Activated B cell treated with CpG ODN at 0.5 μM for 24 hours (primary cell): ENCODE data around the gene MEP1A. TPM values are rescaled to one million over a fixed set of nuclear protein-coding genes. Genes with fewer than 3 reads are reported as not detected.
"Not testable (repeated sequence)": the region's sequence is repeated elsewhere in the genome, so short reads cannot be mapped to it uniquely, and the experiment has no call there.

ENCODE experiments used
- ATAC-seq: fragments of 200-7000 bp; cut with Tn5 transposase; one replicate; pipeline ENCODE4 v1.10.0; 2021; ENCODE audit warnings: low read depth, mild to moderate bottlenecking, moderate library complexity
- CTCF ChIA-PET: fragments of 350-600 bp; sonication (Branson Sonifier 250); formaldehyde crosslinking; loops from one replicate; lab custom pipeline; 2021; ENCODE audit warnings: antibody characterized with exemption; lab: Charles Lee
- POLR2A ChIA-PET: fragments of 350-600 bp; sonication (Branson Sonifier 250); formaldehyde crosslinking; loops from one replicate; lab custom pipeline; 2021; ENCODE audit warnings: antibody characterized with exemption; lab: Charles Lee
- DNase-seq: peaks from one replicate; pipeline ENCODE4 v3.0.0; 2022
- H3K27ac Mint-ChIP-seq: one replicate; pipeline ENCODE4 v1.8.0; 2020; ENCODE audit warnings: mixed read lengths
- H3K27me3 Mint-ChIP-seq: one replicate; pipeline ENCODE4 v1.8.0; 2021; ENCODE audit warnings: mixed read lengths
- H3K36me3 Mint-ChIP-seq: one replicate; pipeline ENCODE4 v1.8.0; 2021; ENCODE audit warnings: low read depth, mixed read lengths
- H3K4me1 Mint-ChIP-seq: one replicate; pipeline ENCODE4 v1.8.0; 2021; ENCODE audit warnings: mixed read lengths
- H3K4me3 Mint-ChIP-seq: one replicate; pipeline ENCODE4 v1.8.0; 2020; ENCODE audit warnings: mild to moderate bottlenecking, mixed read lengths
- H3K9me3 Mint-ChIP-seq: one replicate; pipeline ENCODE4 v1.8.0; 2020; ENCODE audit warnings: mixed read lengths
- intact Hi-C: fragments of 100-400 bp; cut with micrococcal nuclease; formaldehyde crosslinking; loops from one replicate; pipeline ENCODE4 v1.15.1; 2024
- total RNA-seq: library from RNA; stranded (reverse); gene quantifications from 2 replicates; pipeline ENCODE4 v1.2.3, GENCODE V29; 2022
- TF ChIP-seq, protein P1 (sequence below): fragments of 200-600 bp; IDR thresholded peaks from one replicate; pipeline ENCODE4 v1.8.0; 2022; ENCODE audit warnings: antibody characterized with exemption, mild to moderate bottlenecking

MEP1A gene, protein sequence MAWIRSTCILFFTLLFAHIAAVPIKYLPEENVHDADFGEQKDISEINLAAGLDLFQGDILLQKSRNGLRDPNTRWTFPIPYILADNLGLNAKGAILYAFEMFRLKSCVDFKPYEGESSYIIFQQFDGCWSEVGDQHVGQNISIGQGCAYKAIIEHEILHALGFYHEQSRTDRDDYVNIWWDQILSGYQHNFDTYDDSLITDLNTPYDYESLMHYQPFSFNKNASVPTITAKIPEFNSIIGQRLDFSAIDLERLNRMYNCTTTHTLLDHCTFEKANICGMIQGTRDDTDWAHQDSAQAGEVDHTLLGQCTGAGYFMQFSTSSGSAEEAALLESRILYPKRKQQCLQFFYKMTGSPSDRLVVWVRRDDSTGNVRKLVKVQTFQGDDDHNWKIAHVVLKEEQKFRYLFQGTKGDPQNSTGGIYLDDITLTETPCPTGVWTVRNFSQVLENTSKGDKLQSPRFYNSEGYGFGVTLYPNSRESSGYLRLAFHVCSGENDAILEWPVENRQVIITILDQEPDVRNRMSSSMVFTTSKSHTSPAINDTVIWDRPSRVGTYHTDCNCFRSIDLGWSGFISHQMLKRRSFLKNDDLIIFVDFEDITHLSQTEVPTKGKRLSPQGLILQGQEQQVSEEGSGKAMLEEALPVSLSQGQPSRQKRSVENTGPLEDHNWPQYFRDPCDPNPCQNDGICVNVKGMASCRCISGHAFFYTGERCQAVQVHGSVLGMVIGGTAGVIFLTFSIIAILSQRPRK
- total RNA-seq = not detected in 2 replicates

DNA sequence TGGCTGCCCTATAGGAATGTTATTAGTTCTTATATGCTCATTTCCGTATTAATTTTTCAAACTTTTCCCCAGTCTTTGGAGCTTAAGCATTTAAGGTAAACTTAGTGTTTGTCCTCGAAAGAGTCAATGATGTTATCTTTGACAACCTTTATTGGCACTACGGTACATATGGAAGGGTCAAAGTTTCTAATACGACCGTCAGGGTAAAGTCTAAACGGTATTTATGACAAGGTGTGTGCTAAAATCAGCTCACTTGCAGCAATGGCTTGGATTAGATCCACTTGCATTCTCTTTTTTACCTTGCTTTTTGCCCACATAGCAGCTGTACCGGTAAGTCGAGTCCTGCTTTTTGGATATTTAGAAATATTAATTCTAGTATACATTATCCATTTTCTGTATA, at the start of gene MEP1A:
MEP1A (plus strand) TSS at position 252 of the 400 bp plus-strand sequence; CDS start at position 262, 10 bp downstream.
- Mint-ChIP-seq H3K4me1 (no peaks in the 10 kb centered on the region), H3K4me3 (no peak within 1 kb of the TSS), H3K36me3 (no peaks in the 10 kb centered on the region), H3K27ac (no peak within 1 kb of the TSS), H3K9me3 (no peaks in the 10 kb centered on the region), H3K27me3 (no peaks in the 10 kb centered on the region)
- TF ChIP-seq, protein P1, sequence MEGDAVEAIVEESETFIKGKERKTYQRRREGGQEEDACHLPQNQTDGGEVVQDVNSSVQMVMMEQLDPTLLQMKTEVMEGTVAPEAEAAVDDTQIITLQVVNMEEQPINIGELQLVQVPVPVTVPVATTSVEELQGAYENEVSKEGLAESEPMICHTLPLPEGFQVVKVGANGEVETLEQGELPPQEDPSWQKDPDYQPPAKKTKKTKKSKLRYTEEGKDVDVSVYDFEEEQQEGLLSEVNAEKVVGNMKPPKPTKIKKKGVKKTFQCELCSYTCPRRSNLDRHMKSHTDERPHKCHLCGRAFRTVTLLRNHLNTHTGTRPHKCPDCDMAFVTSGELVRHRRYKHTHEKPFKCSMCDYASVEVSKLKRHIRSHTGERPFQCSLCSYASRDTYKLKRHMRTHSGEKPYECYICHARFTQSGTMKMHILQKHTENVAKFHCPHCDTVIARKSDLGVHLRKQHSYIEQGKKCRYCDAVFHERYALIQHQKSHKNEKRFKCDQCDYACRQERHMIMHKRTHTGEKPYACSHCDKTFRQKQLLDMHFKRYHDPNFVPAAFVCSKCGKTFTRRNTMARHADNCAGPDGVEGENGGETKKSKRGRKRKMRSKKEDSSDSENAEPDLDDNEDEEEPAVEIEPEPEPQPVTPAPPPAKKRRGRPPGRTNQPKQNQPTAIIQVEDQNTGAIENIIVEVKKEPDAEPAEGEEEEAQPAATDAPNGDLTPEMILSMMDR = no peak
- ChIA-PET POLR2A (no interaction called here), CTCF (no interaction called here)
- ATAC-seq = no peak
- no peak for DNase-seq
- intact Hi-C loops = no loop called here

- Mint-ChIP-seq H3K9me3 (no peaks in the 10 kb centered on the region), H3K27ac (no peak overlapping the region), H3K27me3 (peaks cover 3% of the 10 kb centered on the region), H3K36me3 (no peaks in the 10 kb centered on the region), H3K4me1 (no peaks in the 10 kb centered on the region), H3K4me3 (no peak overlapping the region)
- DNase-seq (no peak), ATAC-seq (no peak)
- ChIA-PET POLR2A (interaction anchor here (0.7 kb wide), 1 partner anchor 12 kb away, joined by 3 read pairs; no protein-coding TSS in a partner anchor), CTCF (no interaction called here)
- TF ChIP-seq, protein P1 = no peak
- intact Hi-C loops = no loop called here
Measured at GRCh38 chr6:46743425-46744158, 49.6 kb upstream of the MEP1A start.

GRCh38 chr6:46744159-46744725, 48.9 kb upstream of the MEP1A start:
- DNase-seq, H3K27ac Mint-ChIP-seq, H3K36me3 Mint-ChIP-seq, ATAC-seq, H3K4me1 Mint-ChIP-seq, CTCF ChIA-PET, H3K27me3 Mint-ChIP-seq, H3K4me3 Mint-ChIP-seq, H3K9me3 Mint-ChIP-seq, intact Hi-C loops: not testable (repeated sequence)
- POLR2A ChIA-PET = interaction anchor here (0.7 kb wide), 1 partner anchor 11 kb away, joined by 3 read pairs; no protein-coding TSS in a partner anchor

DNA sequence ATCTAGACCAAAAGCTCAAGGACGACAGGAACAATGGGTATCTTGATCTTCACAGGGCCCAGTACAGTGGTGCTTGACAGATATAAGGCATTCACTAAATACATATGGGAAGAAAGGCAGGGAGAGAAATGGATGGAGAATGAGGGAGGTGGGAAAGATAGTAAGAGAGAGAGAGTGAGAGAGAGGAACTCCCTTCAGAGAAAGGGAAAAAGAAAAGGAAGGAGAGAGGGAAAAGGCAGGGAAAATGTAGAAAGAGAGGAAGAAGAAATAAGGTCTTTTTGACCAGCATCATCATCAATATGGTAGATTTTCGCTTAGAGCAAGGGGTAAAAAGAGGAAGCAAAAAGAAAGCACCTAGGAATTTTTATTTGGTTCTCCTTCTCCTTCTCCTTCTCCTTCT, 47.2 kb upstream of the MEP1A start:
- Mint-ChIP-seq H3K4me3 (no peak overlapping the region), H3K9me3 (no peaks in the 10 kb centered on the region), H3K36me3 (no peaks in the 10 kb centered on the region), H3K27ac (no peak overlapping the region), H3K27me3 (peaks cover 2% of the 10 kb centered on the region), H3K4me1 (no peaks in the 10 kb centered on the region)
- POLR2A ChIA-PET = no interaction called here
- intact Hi-C loops = no loop called here
- TF ChIP-seq, protein P1 = no peak
- CTCF ChIA-PET = no interaction called here
- ATAC-seq (no peak), DNase-seq (no peak)

GRCh38 chr6:46746696-46747095, 46.5 kb upstream of the MEP1A start, which contains the start of gene ANKRD66:
ANKRD66 (plus strand) TSS chr6:46746933; CDS start chr6:46751949, 5,016 bp downstream.
- no peaks in the 10 kb centered on the region for H3K36me3 Mint-ChIP-seq
- H3K27me3 Mint-ChIP-seq = peaks cover 4% of the 10 kb centered on the region
- intact Hi-C loops = no loop called here

More at GRCh38 chr6:46746696-46747095, 46.5 kb upstream of the MEP1A start, which contains the start of gene ANKRD66:
- TF ChIP-seq, protein P1 = no peak
- no peaks in the 10 kb centered on the region for H3K4me1 Mint-ChIP-seq
- ChIA-PET POLR2A (no interaction called here), CTCF (no interaction called here)
- no peak for DNase-seq
- no peak for ATAC-seq
- H3K9me3 Mint-ChIP-seq = no peaks in the 10 kb centered on the region
- no peak within 1 kb of the TSS for H3K27ac Mint-ChIP-seq
- H3K4me3 Mint-ChIP-seq = no peak within 1 kb of the TSS
